Muscle layer of duodenum (tissue), 2 donors: ENCODE results near the gene PRSS27.

Experiments
- H3K27ac ChIP-seq: one replicate; pipeline ENCODE4 v1.7.0; 2013; ENCODE audit warnings: mild to moderate bottlenecking, low read length
- H3K27me3 ChIP-seq: one replicate; pipeline ENCODE4 v1.7.0; 2013; ENCODE audit warnings: low read depth, mild to moderate bottlenecking, control low read depth, low read length
- H3K36me3 ChIP-seq, 2 donors: one replicate each; pipeline ENCODE4 v1.7.0; 2013; ENCODE audit warnings: low read length in 2 of 2, control low read depth in 1 of 2, mild to moderate bottlenecking in 1 of 2; ENCODE audit not compliant: insufficient read depth in 2 of 2, control insufficient read depth in 1 of 2
- H3K4me1 ChIP-seq, 2 donors: one replicate each; pipeline ENCODE4 v1.7.0; 2013; ENCODE audit warnings: low read length in 2 of 2, mild to moderate bottlenecking in 2 of 2, control low read depth in 1 of 2, moderate library complexity in 1 of 2; ENCODE audit not compliant: insufficient read depth in 2 of 2, control insufficient read depth in 1 of 2
- H3K4me3 ChIP-seq, 2 donors: one replicate each; pipeline ENCODE4 v1.7.0; 2013; ENCODE audit warnings: low read length in 2 of 2, low read depth in 1 of 2, mild to moderate bottlenecking in 1 of 2
- H3K9me3 ChIP-seq, 2 donors: one replicate each; pipeline ENCODE4 v1.7.0; 2013; ENCODE audit warnings: low read length in 2 of 2, control low read depth in 1 of 2, mild to moderate bottlenecking in 1 of 2; ENCODE audit not compliant: control insufficient read depth in 1 of 2
- donor health status: healthy.

Gene PRSS27

GRCh38 chr16:2706611-2707311 is 13.3 kb downstream of the PRSS27 start:
- no peaks in the 10 kb centered on the region for H3K27me3 ChIP-seq
- H3K27ac ChIP-seq: no peak overlapping the region
- no peaks in the 10 kb centered on the region for H3K9me3 ChIP-seq
- peaks cover 19 to 82% of the 10 kb centered on the region in 2 donors for H3K36me3 ChIP-seq
- H3K4me3 ChIP-seq: no peak overlapping the region
- no peaks in the 10 kb centered on the region for H3K4me1 ChIP-seq

GRCh38 chr16:2706085-2706484 is 13.9 kb downstream of the PRSS27 start:
- Histone ChIP-seq H3K27ac (no peak overlapping the region), H3K9me3 (no peaks in the 10 kb centered on the region), H3K4me3 (no peak overlapping the region), H3K4me1 (no peaks in the 10 kb centered on the region), H3K36me3 (peaks cover 19 to 89% of the 10 kb centered on the region in 2 donors), H3K27me3 (no peaks in the 10 kb centered on the region)

- Histone ChIP-seq H3K4me3 (no peak overlapping the region), H3K9me3 (no peaks in the 10 kb centered on the region), H3K36me3 (peaks cover 20 to 96% of the 10 kb centered on the region in 2 donors), H3K27me3 (no peaks in the 10 kb centered on the region), H3K4me1 (no peaks in the 10 kb centered on the region), H3K27ac (no peak overlapping the region)
Measured at GRCh38 chr16:2705351-2705750, 14.7 kb downstream of the PRSS27 start.

- H3K4me3 ChIP-seq: no peak overlapping the region
- H3K27ac ChIP-seq: no peak overlapping the region
- H3K4me1 ChIP-seq: no peaks in the 10 kb centered on the region
- no peaks in the 10 kb centered on the region for H3K9me3 ChIP-seq
- H3K36me3 ChIP-seq: peaks cover 24 to 96% of the 10 kb centered on the region in 2 donors
- H3K27me3 ChIP-seq: no peaks in the 10 kb centered on the region
Measured at GRCh38 chr16:2704983-2705275, 15.1 kb downstream of the PRSS27 start.

- Histone ChIP-seq H3K27me3 (no peaks in the 10 kb centered on the region), H3K9me3 (no peaks in the 10 kb centered on the region), H3K27ac (no peak overlapping the region), H3K4me3 (no peak overlapping the region), H3K36me3 (peaks cover 29 to 97% of the 10 kb centered on the region in 2 donors), H3K4me1 (no peaks in the 10 kb centered on the region)
Measured at GRCh38 chr16:2704166-2704982, 15.7 kb downstream of the PRSS27 start.

- Histone ChIP-seq H3K36me3 (peaks cover 34 to 94% of the 10 kb centered on the region in 2 donors), H3K9me3 (no peaks in the 10 kb centered on the region), H3K27ac (no peak overlapping the region), H3K4me1 (no peaks in the 10 kb centered on the region), H3K4me3 (no peak overlapping the region), H3K27me3 (no peaks in the 10 kb centered on the region)
Measured at GRCh38 chr16:2702871-2703745, 16.9 kb downstream of the PRSS27 start.

- Histone ChIP-seq H3K36me3 (peaks cover 34 to 94% of the 10 kb centered on the region in 2 donors), H3K27me3 (no peaks in the 10 kb centered on the region), H3K27ac (no peak overlapping the region), H3K4me3 (no peak overlapping the region), H3K9me3 (no peaks in the 10 kb centered on the region), H3K4me1 (no peaks in the 10 kb centered on the region)
Measured at GRCh38 chr16:2702438-2702825, 17.6 kb downstream of the PRSS27 start.

- Histone ChIP-seq H3K4me1 (no peaks in the 10 kb centered on the region), H3K36me3 (peaks cover 37 to 94% of the 10 kb centered on the region in 2 donors), H3K9me3 (no peaks in the 10 kb centered on the region), H3K27me3 (no peaks in the 10 kb centered on the region), H3K27ac (no peak overlapping the region), H3K4me3 (no peak overlapping the region)
Measured at GRCh38 chr16:2701713-2702437, 18.1 kb downstream of the PRSS27 start.

- H3K36me3 ChIP-seq: peaks cover 37 to 92% of the 10 kb centered on the region in 2 donors
- no peak overlapping the region for H3K27ac ChIP-seq
- H3K4me3 ChIP-seq: no peak overlapping the region
- no peaks in the 10 kb centered on the region for H3K4me1 ChIP-seq
- no peaks in the 10 kb centered on the region for H3K27me3 ChIP-seq
- H3K9me3 ChIP-seq: no peaks in the 10 kb centered on the region
Measured at GRCh38 chr16:2701272-2701671, 18.8 kb downstream of the PRSS27 start.

GRCh38 chr16:2700786-2701185 is 19.2 kb downstream of the PRSS27 start:
- no peak overlapping the region for H3K4me3 ChIP-seq
- no peak overlapping the region for H3K27ac ChIP-seq
- H3K9me3 ChIP-seq: no peaks in the 10 kb centered on the region
- H3K4me1 ChIP-seq: no peaks in the 10 kb centered on the region
- H3K36me3 ChIP-seq: peaks cover 37 to 87% of the 10 kb centered on the region in 2 donors
- no peaks in the 10 kb centered on the region for H3K27me3 ChIP-seq
